HG03439 (cell line): ENCODE data around the gene TENT5C.

ENCODE experiments used
- ATAC-seq: cut with Tn5 transposase; IDR thresholded peaks from one replicate; pipeline ENCODE4 v1.9.1; 2021; ENCODE audit warnings: mild to moderate bottlenecking, moderate library complexity; ENCODE audit not compliant: unreplicated experiment

TENT5C gene

GRCh38 chr1:117611894-117612483 lies 6.1 kb downstream of the TENT5C start:
- ATAC-seq: no peak

DNA sequence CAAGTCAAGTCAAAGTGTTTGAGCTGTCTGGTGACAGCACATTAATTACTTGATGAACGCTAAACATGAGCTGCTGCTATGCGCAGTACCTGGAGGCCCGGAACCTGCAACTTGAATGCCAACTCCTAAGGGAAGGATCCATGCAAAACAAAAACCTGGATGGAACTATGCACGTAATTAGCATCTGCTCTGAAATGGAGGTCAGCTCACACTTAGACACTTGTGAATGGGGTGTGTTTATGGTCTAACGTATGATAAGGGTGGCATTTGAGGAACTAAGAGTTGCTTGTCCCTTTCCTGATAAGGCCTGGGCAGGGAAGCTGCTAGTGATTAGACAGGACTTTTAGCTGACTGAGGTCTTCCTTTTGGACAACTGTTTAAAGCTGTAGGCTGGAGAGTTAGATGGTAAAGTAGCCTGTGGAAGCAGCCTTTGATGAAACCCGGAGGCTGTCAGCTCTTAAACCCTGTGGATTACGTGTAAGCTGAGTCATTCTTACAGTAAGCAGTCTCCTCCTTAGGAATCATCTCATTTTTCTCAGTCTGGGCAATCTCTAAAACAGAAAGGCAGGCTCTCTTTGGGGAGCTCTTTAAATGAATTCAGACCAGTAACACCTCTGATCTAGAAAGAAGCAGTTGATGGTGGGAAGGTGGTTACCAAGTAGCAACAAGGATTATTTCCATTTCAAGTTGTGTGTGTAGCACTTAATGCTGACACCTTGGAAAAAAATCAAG lies 6.8 kb downstream of the TENT5C start:
- ATAC-seq: no peak

GRCh38 chr1:117613249-117613968 lies 7.6 kb downstream of the TENT5C start:
- ATAC-seq: no peak

DNA sequence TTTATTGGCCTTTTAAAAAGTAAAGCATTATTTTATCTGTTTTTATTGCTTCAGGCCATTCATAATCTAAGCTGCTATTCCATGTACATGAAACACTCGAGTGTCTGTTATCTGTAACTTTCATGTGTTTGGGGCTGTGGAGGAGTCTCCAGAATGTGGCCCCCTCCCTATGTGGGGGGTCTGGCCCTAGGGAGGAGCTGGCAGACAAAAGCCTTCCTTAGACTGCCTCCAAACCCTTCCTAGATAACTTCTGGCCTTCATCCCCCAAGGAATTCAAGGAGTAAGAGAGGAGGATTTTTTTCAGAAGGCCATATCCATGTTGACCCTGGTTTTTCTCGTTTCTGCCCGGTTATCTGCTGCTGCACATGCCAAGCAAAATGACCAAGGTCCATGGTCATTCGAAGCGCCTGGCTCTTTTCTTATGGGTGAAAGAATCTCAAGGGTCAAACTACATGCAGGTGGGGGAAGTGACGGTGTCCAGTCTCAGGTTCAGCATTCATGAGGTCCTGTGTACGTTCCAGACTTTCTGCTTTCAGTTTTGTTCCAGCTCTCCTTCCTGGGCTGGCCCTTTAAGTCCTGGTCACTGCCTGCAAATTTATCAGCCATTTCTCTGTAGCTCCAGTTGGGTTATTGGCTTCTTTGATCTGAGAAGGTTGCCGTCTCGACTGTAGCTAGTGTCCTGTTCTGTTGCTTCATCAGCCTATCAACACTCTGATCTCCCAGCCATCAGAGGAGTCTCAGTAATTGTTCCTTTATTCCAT lies 8.3 kb downstream of the TENT5C start:
- no peak for ATAC-seq

- no peak for ATAC-seq
These were observed 9.6 kb downstream of the TENT5C start for GRCh38 chr1:117615474-117615873.

GRCh38 chr1:117616356-117616755 lies 10.5 kb downstream of the TENT5C start:
- ATAC-seq: no peak

DNA sequence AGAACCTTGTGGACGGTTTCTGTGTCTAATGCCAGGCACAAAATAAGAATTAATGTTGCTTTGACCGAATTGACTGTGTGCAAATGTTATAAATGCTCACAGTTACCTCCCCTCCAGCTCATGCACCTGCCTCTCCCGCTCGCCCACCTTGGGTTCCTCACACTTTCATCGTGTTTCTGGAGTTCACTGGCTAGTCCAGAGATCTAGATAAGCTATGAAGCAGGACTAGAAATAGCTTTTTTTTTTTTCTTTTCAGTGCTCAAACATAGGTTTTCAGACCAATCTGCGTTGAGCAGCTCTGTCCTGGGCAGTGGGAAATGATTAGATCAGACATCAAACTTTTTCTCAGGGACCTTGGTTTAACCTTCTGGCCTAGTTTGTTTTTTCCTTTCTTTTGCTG lies 11.1 kb downstream of the TENT5C start:
- no peak for ATAC-seq

DNA sequence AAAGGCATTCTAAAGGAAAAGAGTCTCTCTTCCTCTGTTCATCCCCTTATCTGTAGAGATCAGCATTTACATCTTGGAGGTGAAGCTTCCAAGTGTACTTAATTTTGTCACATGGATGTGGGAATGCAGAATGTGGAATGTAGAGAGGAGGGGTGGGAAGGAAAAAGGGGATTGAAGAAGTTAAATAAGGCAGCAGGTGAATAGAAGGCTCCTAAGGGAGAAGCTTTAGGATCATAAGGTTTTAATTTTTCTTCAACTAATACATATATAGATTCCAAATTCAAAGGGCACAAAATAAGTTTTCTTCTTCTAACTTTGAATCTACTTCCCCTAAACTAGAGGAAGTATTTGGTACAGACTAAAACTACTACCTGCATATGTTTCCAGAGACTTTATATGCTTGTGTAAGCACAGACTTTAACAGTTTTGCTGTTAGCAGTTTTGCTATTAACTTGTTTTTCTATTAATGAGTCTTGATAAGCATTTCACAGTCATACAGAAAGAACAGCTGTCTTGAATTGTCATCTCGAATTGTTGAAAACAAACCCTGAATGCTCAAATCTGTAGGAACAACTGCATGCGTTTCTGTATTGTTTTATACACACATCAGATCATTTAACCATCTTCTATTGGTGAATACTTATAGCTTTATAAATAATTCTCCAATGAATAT lies 12.7 kb downstream of the TENT5C start:
- ATAC-seq: no peak

- ATAC-seq: no peak
These were observed 14.6 kb downstream of the TENT5C start for GRCh38 chr1:117620440-117620839.

DNA sequence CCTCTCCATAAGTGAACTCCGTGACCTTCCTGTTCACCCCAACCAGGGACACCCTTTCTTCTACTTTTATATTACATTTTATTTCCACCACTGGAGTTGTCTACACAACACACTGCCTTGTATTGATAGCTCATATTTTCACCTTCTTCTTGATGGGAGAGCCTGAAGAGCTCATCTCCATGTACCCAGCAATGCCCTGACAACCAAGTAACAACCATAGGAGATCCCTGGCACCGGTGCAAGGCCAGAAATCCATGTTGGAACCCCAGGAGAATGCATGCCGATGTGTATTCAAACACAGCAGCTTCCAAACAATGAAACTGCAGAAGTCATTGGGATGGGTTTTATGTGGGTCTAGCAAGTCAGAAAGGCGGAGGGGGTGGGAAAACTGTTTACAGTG lies 15.5 kb downstream of the TENT5C start:
- no peak for ATAC-seq

DNA sequence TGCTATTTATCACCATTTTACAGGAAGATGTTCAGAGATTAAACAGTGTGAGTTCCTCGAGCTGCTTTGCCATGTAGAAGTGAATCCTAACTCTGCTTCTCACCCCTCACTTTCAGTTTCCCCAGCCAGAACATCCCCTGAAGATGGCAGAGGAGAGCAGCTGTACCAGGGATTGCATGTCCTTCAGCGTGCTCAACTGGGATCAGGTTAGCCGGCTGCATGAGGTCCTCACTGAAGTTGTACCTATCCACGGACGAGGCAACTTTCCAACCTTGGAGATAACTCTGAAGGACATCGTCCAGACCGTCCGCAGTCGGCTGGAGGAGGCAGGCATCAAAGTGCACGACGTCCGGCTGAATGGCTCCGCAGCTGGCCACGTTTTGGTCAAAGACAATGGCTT lies 16.9 kb downstream of the TENT5C start:
- ATAC-seq: no peak

GRCh38 chr1:117623141-117623540 lies 17.3 kb downstream of the TENT5C start:
- ATAC-seq: no peak

DNA sequence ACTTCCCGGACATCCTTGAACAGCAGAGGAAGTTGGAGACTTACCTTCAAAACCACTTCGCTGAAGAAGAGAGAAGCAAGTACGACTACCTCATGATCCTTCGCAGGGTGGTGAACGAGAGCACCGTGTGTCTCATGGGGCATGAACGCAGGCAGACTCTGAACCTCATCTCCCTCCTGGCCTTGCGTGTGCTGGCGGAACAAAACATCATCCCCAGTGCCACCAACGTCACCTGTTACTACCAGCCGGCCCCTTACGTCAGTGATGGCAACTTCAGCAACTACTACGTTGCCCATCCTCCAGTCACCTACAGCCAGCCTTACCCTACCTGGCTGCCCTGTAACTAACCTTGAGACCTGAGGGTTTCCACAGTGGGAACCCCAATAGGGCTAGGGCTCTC lies 17.9 kb downstream of the TENT5C start:
- no peak for ATAC-seq

DNA sequence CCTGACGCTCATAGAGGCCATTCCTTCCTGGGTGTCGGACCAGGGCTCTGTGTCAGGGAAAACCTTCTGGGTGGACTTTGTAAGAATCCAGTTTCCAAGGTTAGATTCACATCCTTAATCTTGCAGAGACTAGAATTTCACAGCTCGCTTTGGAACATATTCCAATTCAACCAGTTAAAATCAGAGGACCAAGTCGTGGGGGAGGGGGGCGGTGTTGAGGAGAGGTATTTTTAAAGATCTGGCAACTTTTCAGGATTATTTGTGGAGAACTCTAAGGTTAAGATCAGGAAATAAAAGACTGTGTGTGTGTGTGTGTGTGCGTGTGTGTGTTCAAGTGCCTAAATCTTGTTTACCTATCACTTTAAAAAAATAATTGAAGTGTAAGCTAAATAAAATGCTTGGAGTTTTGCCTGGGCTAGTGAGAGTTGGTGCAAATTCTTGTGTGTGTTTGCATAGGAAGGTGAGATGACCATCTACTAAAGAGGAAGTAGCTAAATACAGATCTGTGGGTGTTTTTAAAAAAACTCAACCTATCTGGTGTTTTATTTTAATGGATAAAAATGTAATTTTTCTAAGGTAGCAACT lies 21.8 kb downstream of the TENT5C start:
- ATAC-seq: no peak

DNA sequence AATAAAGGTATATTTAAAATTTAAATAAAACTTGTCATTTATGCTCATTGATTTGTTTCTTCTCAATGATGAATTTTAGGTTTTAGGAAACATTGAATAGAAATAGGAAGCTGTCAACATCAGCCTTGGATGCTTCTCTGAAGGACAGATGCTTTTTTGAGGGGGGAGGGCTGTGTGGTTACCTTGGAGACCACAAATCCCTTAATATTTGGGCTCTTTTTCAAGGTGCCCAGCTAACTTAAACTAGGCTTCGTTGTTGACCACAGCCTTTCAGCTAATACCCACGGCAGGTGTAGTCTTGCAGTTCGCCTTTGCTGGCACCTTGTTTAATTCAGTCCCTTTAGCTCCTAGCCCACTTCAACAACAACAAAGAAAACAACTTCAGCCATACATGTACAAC lies 22.5 kb downstream of the TENT5C start:
- no peak for ATAC-seq

DNA sequence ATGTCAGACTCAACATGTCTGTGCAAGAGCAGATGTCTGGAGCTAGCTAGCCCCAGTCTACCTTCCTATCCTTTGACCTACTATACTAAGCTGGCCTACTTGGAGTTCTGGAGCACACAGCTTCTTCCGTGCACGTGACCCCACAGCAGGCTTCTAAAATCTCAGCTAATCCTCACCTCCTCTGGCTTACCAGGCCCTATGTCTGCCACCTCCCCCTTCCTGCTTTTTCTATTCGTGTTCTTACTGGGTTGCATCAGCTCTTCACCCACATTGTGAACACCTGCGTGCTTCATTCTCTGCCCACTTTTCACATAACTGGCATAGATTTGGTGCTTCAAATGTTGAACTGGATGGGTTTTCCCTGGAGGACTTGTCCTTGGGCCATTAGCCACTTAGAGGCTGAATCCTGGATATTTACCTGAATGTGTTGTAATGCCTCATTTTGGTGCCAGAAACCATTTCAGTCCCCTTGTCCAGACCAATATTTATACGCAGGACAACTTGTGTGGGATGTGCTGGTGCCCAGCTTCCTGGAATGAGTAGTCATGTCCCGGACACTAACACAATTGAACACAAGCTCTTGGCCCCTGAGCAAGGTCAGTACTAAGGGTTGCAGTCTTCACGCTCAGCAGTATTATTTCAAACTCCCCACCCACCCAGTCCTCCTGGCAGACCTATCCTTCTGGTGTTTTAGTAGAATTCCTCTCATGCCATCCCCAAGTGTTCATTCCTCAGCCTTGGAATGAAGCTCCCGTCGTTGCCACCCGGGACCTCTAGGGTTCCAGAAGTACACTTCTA lies 24.0 kb downstream of the TENT5C start:
- ATAC-seq: no peak

GRCh38 chr1:117630423-117630998 lies 24.7 kb downstream of the TENT5C start:
- no peak for ATAC-seq

DNA sequence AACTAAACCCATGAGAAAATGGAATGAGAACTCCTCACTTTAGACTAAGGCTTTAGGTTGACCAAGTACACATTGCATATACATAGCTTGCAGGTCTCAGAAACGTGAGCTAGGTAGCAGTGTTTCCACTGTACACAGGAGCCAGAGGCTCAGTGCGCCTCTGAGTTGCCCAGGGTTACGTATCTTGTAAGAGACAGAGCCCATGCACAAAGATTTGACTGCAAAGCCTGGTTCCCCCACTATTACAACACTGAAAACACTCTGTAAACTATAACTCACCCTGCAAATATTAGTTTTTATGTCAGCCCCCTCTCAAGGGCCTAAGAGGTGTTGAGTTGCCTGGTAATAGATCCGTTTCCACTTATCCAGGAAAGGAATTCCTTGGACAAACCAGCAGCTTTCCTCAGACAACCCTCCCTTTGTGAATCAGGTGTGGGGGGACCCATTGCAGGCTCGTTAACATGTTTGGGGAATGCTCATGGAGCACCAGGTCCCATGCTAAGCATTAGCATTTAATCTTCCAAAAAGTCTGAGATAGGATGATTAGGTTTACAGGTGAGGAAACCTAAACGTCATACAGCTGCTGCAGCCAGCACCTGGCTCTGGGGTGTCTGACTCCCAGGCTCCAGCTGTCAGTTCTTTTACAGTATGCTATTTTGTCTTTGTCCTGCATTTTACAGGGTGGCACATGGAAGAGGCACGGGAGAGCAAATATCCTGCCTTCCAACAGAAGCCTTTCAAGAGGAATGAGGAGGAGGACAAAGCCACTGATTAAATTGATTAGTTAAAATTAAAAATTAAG lies 25.7 kb downstream of the TENT5C start:
- ATAC-seq: no peak
